Upper lobe of left lung (tissue), 4 donors: ENCODE measurements around the gene UBTD2.

Experiments used
- CTCF ChIP-seq, 6 experiments: fragments of 450-650 bp in 4 of 6; fragments of 200-600 bp in 2 of 6; sonication (generic) in 2 of 6; IDR thresholded peaks; one replicate each; pipeline ENCODE4 v1.5.1; 2016 to 2019; ENCODE audit warnings: antibody characterized with exemption in 6 of 6
- EP300 ChIP-seq, 4 donors: sonication (generic); formaldehyde crosslinking; IDR thresholded peaks; one replicate each; pipeline ENCODE4 v1.5.1; 2017; ENCODE audit warnings: antibody characterized with exemption in 4 of 4, control low read depth in 2 of 4
- POLR2A ChIP-seq, 4 donors: fragments of 450-650 bp; IDR thresholded peaks; one replicate each; pipeline ENCODE4 v1.5.1; 2016 to 2017; ENCODE audit warnings: antibody characterized with exemption in 4 of 4, mild to moderate bottlenecking in 2 of 4

DNA sequence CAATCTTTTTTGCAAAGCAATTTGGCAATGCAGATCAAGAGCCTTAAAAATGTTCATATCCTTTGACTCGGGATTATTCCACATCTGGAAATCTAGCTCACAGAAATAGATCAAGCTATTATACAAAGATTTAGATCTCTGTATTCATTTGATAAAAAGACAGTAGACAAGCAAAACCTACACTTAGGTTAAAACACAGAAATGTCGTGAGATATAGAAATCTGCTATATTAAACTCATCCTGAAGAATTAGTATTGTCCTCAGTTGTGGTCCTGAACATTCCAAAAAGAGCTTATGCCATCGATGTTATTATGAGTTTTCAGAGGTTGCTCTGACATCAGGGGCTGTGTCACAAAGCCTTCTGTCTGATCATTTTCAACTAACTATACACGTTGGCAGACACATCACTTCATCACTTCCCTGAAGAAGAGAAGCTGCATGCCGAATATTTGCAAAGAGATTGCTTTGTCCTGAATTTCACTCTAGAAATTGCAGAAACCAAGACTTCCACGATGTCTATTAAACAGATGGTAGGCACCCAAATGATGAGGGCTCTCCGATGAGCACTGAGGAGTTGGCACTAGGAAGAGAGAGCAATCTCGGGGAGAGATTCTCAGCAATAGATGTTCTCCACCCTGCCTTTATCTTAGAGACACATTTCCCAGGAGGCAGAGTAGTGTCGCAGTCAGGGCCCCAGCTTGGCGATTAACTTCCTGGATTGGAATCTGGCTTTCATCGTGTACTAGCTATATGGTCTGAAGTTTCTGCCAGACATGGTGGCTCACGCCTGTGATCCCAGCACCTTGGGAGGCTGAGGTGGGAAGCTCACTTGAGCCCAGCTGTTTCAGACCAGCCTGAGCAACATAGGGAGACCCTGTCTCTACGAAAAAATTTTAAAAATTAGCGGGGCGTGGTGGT, 1.9 kb upstream of the UBTD2 start:
- TF ChIP-seq EP300 (IDR thresholded peaks at IDR 0.05) (no peak), CTCF (IDR thresholded peaks at IDR 0.05) (no peak), POLR2A (IDR thresholded peaks at IDR 0.05) (no peak)
